Calu3 (cell line): Measurements from ENCODE around the gene TNPO3. TPM values are rescaled to one million over a fixed set of nuclear protein-coding genes. Genes with fewer than 3 reads are reported as not detected.

Experiments
- Bru-seq: library from RNA; stranded (reverse); fragments of 400-500 nt; gene quantifications from one replicate; lab custom pipeline; 2021; lab: Mats Ljungman, UMichigan
- BruChase-seq, 2 experiments: library from RNA; stranded (reverse); fragments of 400-500 nt; gene quantifications; one replicate each; lab custom pipeline; 2021; lab: Mats Ljungman, UMichigan
- BruUV-seq: library from RNA; stranded (reverse); fragments of 400-500 nt; replicated peaks from 2 replicates; lab custom pipeline; 2021; lab: Mats Ljungman, UMichigan
- CTCF ChIA-PET: fragments of 300-600 bp; sonication (Branson Sonifier 250); formaldehyde crosslinking; loops from one replicate; lab custom pipeline; 2022; ENCODE audit warnings: antibody characterized with exemption; lab: Charles Lee
- DNase-seq: peaks from one replicate; pipeline ENCODE4 v3.0.0; 2022
- H3K27ac Mint-ChIP-seq: one replicate; pipeline ENCODE4 v1.8.0; 2022; ENCODE audit warnings: mixed read lengths; ENCODE audit not compliant: unreplicated experiment
- H3K27me3 Mint-ChIP-seq: one replicate; pipeline ENCODE4 v1.8.0; 2022; ENCODE audit warnings: mixed read lengths; ENCODE audit not compliant: unreplicated experiment
- H3K36me3 Mint-ChIP-seq: one replicate; pipeline ENCODE4 v1.8.0; 2022; ENCODE audit warnings: mild to moderate bottlenecking, moderate library complexity, mixed read lengths; ENCODE audit not compliant: insufficient read depth, unreplicated experiment
- H3K4me1 Mint-ChIP-seq: one replicate; pipeline ENCODE4 v1.8.0; 2022; ENCODE audit warnings: mild to moderate bottlenecking, low read depth, mixed read lengths; ENCODE audit not compliant: unreplicated experiment
- H3K4me3 Mint-ChIP-seq: one replicate; pipeline ENCODE4 v1.8.0; 2022; ENCODE audit warnings: mild to moderate bottlenecking, low read depth, moderate library complexity, mixed read lengths; ENCODE audit not compliant: unreplicated experiment
- H3K9me3 Mint-ChIP-seq: one replicate; pipeline ENCODE4 v1.8.0; 2022; ENCODE audit warnings: low read depth, mixed read lengths; ENCODE audit not compliant: unreplicated experiment
- intact Hi-C: fragments of 100-400 bp; cut with micrococcal nuclease; formaldehyde crosslinking; loops from one replicate; pipeline ENCODE4 v1.10.0; 2022; ENCODE audit not compliant: unreplicated experiment
- long read RNA-seq: library from polyadenylated mRNA; stranded (forward); transcript quantifications from one replicate; pipeline ENCODE4 v2.0.0, GENCODE V29; 2022
- total RNA-seq: library from RNA; stranded (reverse); gene quantifications from 2 replicates; pipeline ENCODE4 v1.2.3, GENCODE V29; 2022
- TF ChIP-seq, protein P1 (sequence below): fragments of 200-600 bp; IDR thresholded peaks from one replicate; pipeline ENCODE4 v1.8.0; 2022; ENCODE audit warnings: antibody characterized with exemption; ENCODE audit not compliant: unreplicated experiment

The TNPO3 gene
- total RNA-seq, result 43.6 and 47.1 TPM in 2 replicates
- percentile 91 among the genes with signal in this experiment for Bru-seq, nascent RNA
- percentile 84 among the genes with signal in this experiment for BruChase-seq, experiment 1, labeled RNA remaining after a 6-hour chase
- percentile 83 among the genes with signal in this experiment for BruChase-seq, experiment 2, labeled RNA remaining after a 2-hour chase
- long read RNA-seq, full-length matches to known transcripts, result 8 of 33 reads
- long read RNA-seq, partial matches to known transcripts, result 1 of 33 reads
- long read RNA-seq, other reads (novel, unspliced or antisense), result 24 of 33 reads

GRCh38 chr7:129054438-129055293, at the start of gene TNPO3:
TNPO3 (minus strand) TSS chr7:129055111; CDS start chr7:129054770, 341 bp downstream.
- Mint-ChIP-seq H3K27ac (peak within 1 kb of the TSS; percentile 99), H3K9me3 (no peaks in the 10 kb centered on the region)
- CTCF ChIA-PET, result interaction anchor here (0.6 to 1.5 kb wide), 2 partner anchors 15 to 231 kb away, joined by 3 to 4 read pairs; no protein-coding TSS in a partner anchor

GRCh38 chr7:129103561-129104324, 48.8 kb upstream of the TNPO3 start:
- Mint-ChIP-seq H3K4me1 (peaks cover 25% of the 10 kb centered on the region), H3K36me3 (peaks cover 8% of the 10 kb centered on the region), H3K4me3 (no peak overlapping the region), H3K9me3 (no peaks in the 10 kb centered on the region), H3K27ac (no peak overlapping the region), H3K27me3 (no peaks in the 10 kb centered on the region)
- TF ChIP-seq, protein P1, sequence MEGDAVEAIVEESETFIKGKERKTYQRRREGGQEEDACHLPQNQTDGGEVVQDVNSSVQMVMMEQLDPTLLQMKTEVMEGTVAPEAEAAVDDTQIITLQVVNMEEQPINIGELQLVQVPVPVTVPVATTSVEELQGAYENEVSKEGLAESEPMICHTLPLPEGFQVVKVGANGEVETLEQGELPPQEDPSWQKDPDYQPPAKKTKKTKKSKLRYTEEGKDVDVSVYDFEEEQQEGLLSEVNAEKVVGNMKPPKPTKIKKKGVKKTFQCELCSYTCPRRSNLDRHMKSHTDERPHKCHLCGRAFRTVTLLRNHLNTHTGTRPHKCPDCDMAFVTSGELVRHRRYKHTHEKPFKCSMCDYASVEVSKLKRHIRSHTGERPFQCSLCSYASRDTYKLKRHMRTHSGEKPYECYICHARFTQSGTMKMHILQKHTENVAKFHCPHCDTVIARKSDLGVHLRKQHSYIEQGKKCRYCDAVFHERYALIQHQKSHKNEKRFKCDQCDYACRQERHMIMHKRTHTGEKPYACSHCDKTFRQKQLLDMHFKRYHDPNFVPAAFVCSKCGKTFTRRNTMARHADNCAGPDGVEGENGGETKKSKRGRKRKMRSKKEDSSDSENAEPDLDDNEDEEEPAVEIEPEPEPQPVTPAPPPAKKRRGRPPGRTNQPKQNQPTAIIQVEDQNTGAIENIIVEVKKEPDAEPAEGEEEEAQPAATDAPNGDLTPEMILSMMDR, result no peak
- CTCF ChIA-PET, result interaction anchor here (0.5 to 1.6 kb wide), 3 partner anchors 13 to 782 kb away, joined by 4 read pairs; no protein-coding TSS in a partner anchor
- no peak for DNase-seq
- intact Hi-C loops, result no loop called here
- no TSS peak for BruUV-seq

More at GRCh38 chr7:129054438-129055293, at the start of gene TNPO3:
- peak; percentile 95 for DNase-seq
- intact Hi-C loops, result no loop called here
- Mint-ChIP-seq H3K27me3 (peaks cover 9% of the 10 kb centered on the region), H3K36me3 (peaks cover 28% of the 10 kb centered on the region), H3K4me3 (peak within 1 kb of the TSS; percentile 95), H3K4me1 (peaks cover 10% of the 10 kb centered on the region)
- TF ChIP-seq, protein P1, result no peak
- BruUV-seq, result no TSS peak

GRCh38 chr7:129101746-129102145, 46.8 kb upstream of the TNPO3 start:
- no peak overlapping the region for H3K27ac Mint-ChIP-seq
- intact Hi-C loops, result no loop called here
- no peak for DNase-seq
- H3K9me3 Mint-ChIP-seq, result no peaks in the 10 kb centered on the region
- TF ChIP-seq, protein P1, result no peak
- no peaks in the 10 kb centered on the region for H3K27me3 Mint-ChIP-seq
- H3K36me3 Mint-ChIP-seq, result peaks cover 8% of the 10 kb centered on the region
- no peak overlapping the region for H3K4me3 Mint-ChIP-seq
- H3K4me1 Mint-ChIP-seq, result peaks cover 25% of the 10 kb centered on the region
- CTCF ChIA-PET, result interaction anchor here (1.0 kb wide), 1 partner anchor 10 kb away, joined by 3 read pairs; no protein-coding TSS in a partner anchor
- no TSS peak for BruUV-seq

GRCh38 chr7:129100827-129101166, 45.9 kb upstream of the TNPO3 start:
- CTCF ChIA-PET, result interaction anchor here (0.7 to 1.0 kb wide), 2 partner anchors 9 to 829 kb away, joined by 3 read pairs; no protein-coding TSS in a partner anchor
- Mint-ChIP-seq H3K36me3 (peaks cover 8% of the 10 kb centered on the region), H3K27ac (no peak overlapping the region), H3K4me3 (no peak overlapping the region), H3K9me3 (no peaks in the 10 kb centered on the region), H3K27me3 (no peaks in the 10 kb centered on the region), H3K4me1 (peaks cover 25% of the 10 kb centered on the region)
- no peak for DNase-seq
- BruUV-seq, result no TSS peak
- intact Hi-C loops, result no loop called here
- TF ChIP-seq, protein P1, result no peak
